Measurements from ENCODE around the gene CTXN3. TPM values are rescaled to one million over a fixed set of nuclear protein-coding genes. Genes with fewer than 3 reads are reported as not detected.
"Not testable (repeated sequence)": the region's sequence is repeated elsewhere in the genome, so short reads cannot be mapped to it uniquely, and the experiment has no call there.

Gene CTXN3
- total and polyA plus RNA-seq, 4 donors, result not detected

GRCh38 chr5:127671218-127671617 is 22.3 kb downstream of the CTXN3 start:
- Histone ChIP-seq H3K9ac (ENCODE audit: insufficient read depth in 1 of 2, low read length in 2 of 2) (no peak overlapping the region), H3K27me3 (ENCODE audit: control insufficient read depth in 3 of 3, insufficient read depth in 3 of 3, low read length in 2 of 3) (no peaks in the 10 kb centered on the region), H3K4me1 (ENCODE audit: control insufficient read depth in 5 of 5, insufficient read depth in 5 of 5, low read length in 5 of 5) (peaks cover 0 to 20% (median 3%) of the 10 kb centered on the region in 5 donors), H3K36me3 (ENCODE audit: control insufficient read depth in 4 of 4, insufficient read depth in 4 of 4, low read length in 4 of 4) (no peaks in the 10 kb centered on the region), H3K4me3 (no peak overlapping the region), H3K27ac (ENCODE audit: low read depth in 1 of 2, low read length in 1 of 2) (no peak overlapping the region), H3K9me3 (ENCODE audit: control insufficient read depth in 4 of 4, insufficient read depth in 3 of 4, low read length in 3 of 4) (no peaks in the 10 kb centered on the region)
- ATAC-seq (ENCODE audit: insufficient read depth, low FRiP score), result no peak
- no peak for TF ChIP-seq CTCF (IDR thresholded peaks at IDR 0.05; ENCODE audit: control extremely low read depth, extremely low read depth)
- WGBS, 2 donors, result 89 to 90% methylated on average over 6 of the region's 6 CpGs
- no peak for DNase-seq

- H3K4me3 ChIP-seq, result no peak overlapping the region
- 58 to 73% methylated on average over 2 of the region's 2 CpGs for WGBS, 2 donors
- TF ChIP-seq CTCF (IDR thresholded peaks at IDR 0.05; ENCODE audit: control extremely low read depth, extremely low read depth), result no peak
- H3K36me3 ChIP-seq (ENCODE audit: control insufficient read depth in 4 of 4, insufficient read depth in 4 of 4, low read length in 4 of 4), result no peaks in the 10 kb centered on the region
- DNase-seq (no peak), ATAC-seq (ENCODE audit: insufficient read depth, low FRiP score) (no peak)
- H3K4me1 ChIP-seq (ENCODE audit: control insufficient read depth in 5 of 5, insufficient read depth in 5 of 5, low read length in 5 of 5), result peaks cover 0 to 3% (median 2%) of the 10 kb centered on the region in 5 donors
- H3K27ac ChIP-seq (ENCODE audit: low read depth in 1 of 2, low read length in 1 of 2), result no peak overlapping the region
- H3K9me3 ChIP-seq (ENCODE audit: control insufficient read depth in 4 of 4, insufficient read depth in 3 of 4, low read length in 3 of 4), result no peaks in the 10 kb centered on the region
- no peak overlapping the region for H3K9ac ChIP-seq (ENCODE audit: insufficient read depth in 1 of 2, low read length in 2 of 2)
- no peaks in the 10 kb centered on the region for H3K27me3 ChIP-seq (ENCODE audit: control insufficient read depth in 3 of 3, insufficient read depth in 3 of 3, low read length in 2 of 3)
Measured at GRCh38 chr5:127673117-127673800, 24.4 kb downstream of the CTXN3 start.

GRCh38 chr5:127676951-127677350 is 28.1 kb downstream of the CTXN3 start:
- H3K9me3 ChIP-seq (ENCODE audit: control insufficient read depth in 4 of 4, insufficient read depth in 3 of 4, low read length in 3 of 4); H3K27me3 ChIP-seq (ENCODE audit: control insufficient read depth in 3 of 3, insufficient read depth in 3 of 3, low read length in 2 of 3); H3K9ac ChIP-seq (ENCODE audit: insufficient read depth in 1 of 2, low read length in 2 of 2); H3K4me3 ChIP-seq; DNase-seq; H3K27ac ChIP-seq (ENCODE audit: low read depth in 1 of 2, low read length in 1 of 2); H3K4me1 ChIP-seq (ENCODE audit: control insufficient read depth in 5 of 5, insufficient read depth in 5 of 5, low read length in 5 of 5); H3K36me3 ChIP-seq (ENCODE audit: control insufficient read depth in 4 of 4, insufficient read depth in 4 of 4, low read length in 4 of 4); ATAC-seq (ENCODE audit: insufficient read depth, low FRiP score): not testable (repeated sequence)

- ATAC-seq (ENCODE audit: insufficient read depth, low FRiP score); H3K9me3 ChIP-seq (ENCODE audit: control insufficient read depth in 4 of 4, insufficient read depth in 3 of 4, low read length in 3 of 4); H3K4me3 ChIP-seq; DNase-seq; H3K36me3 ChIP-seq (ENCODE audit: control insufficient read depth in 4 of 4, insufficient read depth in 4 of 4, low read length in 4 of 4); H3K9ac ChIP-seq (ENCODE audit: insufficient read depth in 1 of 2, low read length in 2 of 2); H3K27me3 ChIP-seq (ENCODE audit: control insufficient read depth in 3 of 3, insufficient read depth in 3 of 3, low read length in 2 of 3); H3K4me1 ChIP-seq (ENCODE audit: control insufficient read depth in 5 of 5, insufficient read depth in 5 of 5, low read length in 5 of 5); H3K27ac ChIP-seq (ENCODE audit: low read depth in 1 of 2, low read length in 1 of 2): not testable (repeated sequence)
- 61 to 80% methylated on average over 3 of the region's 3 CpGs for WGBS, 2 donors
Measured at GRCh38 chr5:127679691-127680330, 30.9 kb downstream of the CTXN3 start.

All from lung (tissue), 12 donors.